Activated CD8-positive, alpha-beta T cell treated with anti-CD3 and anti-CD28 coated beads for 36 hours (primary cell): ENCODE results near the gene SDK2. TPM values are rescaled to one million over a fixed set of nuclear protein-coding genes. Genes with fewer than 3 reads are reported as not detected.

Source experiments
- ATAC-seq: fragments of 200-7000 bp; cut with Tn5 transposase; one replicate; pipeline ENCODE4 v1.10.0; 2021; ENCODE audit warnings: mild to moderate bottlenecking, moderate library complexity
- CTCF ChIA-PET: fragments of 350-600 bp; sonication (Branson Sonifier 250); formaldehyde crosslinking; loops from one replicate; lab custom pipeline; 2021; ENCODE audit warnings: antibody characterized with exemption; lab: Charles Lee
- POLR2A ChIA-PET: fragments of 350-600 bp; sonication (Branson Sonifier 250); formaldehyde crosslinking; loops from one replicate; lab custom pipeline; 2021; ENCODE audit warnings: antibody characterized with exemption; lab: Charles Lee
- DNase-seq: peaks from one replicate; pipeline ENCODE4 v3.0.0-alpha.2; 2020
- H3K27ac Mint-ChIP-seq: one replicate; pipeline ENCODE4 v1.8.0; 2021; ENCODE audit warnings: mild to moderate bottlenecking, mixed read lengths
- H3K27me3 Mint-ChIP-seq: one replicate; pipeline ENCODE4 v1.8.0; 2021; ENCODE audit warnings: mixed read lengths
- H3K36me3 Mint-ChIP-seq: one replicate; pipeline ENCODE4 v1.8.0; 2021; ENCODE audit warnings: low read depth, mixed read lengths
- H3K4me1 Mint-ChIP-seq: one replicate; pipeline ENCODE4 v1.8.0; 2021; ENCODE audit warnings: low read depth, mixed read lengths
- H3K4me3 Mint-ChIP-seq: one replicate; pipeline ENCODE4 v1.8.0; 2021; ENCODE audit warnings: mild to moderate bottlenecking, moderate library complexity, mixed read lengths
- H3K9me3 Mint-ChIP-seq: one replicate; pipeline ENCODE4 v1.8.0; 2021; ENCODE audit warnings: mixed read lengths
- intact Hi-C: fragments of 100-400 bp; cut with micrococcal nuclease; formaldehyde crosslinking; loops from one replicate; pipeline ENCODE4 v1.10.0; 2022
- total RNA-seq, 2 experiments: library from RNA; stranded (reverse); gene quantifications; one replicate each; pipeline ENCODE4 v1.2.3, GENCODE V29; 2021
- TF ChIP-seq, protein P1 (sequence below): fragments of 200-600 bp; IDR thresholded peaks from one replicate; pipeline ENCODE4 v1.8.0; 2022; ENCODE audit warnings: antibody characterized with exemption, mild to moderate bottlenecking

Gene SDK2
- total RNA-seq, 2 experiments from 2014 or later: 3.2 to 3.3 TPM

DNA sequence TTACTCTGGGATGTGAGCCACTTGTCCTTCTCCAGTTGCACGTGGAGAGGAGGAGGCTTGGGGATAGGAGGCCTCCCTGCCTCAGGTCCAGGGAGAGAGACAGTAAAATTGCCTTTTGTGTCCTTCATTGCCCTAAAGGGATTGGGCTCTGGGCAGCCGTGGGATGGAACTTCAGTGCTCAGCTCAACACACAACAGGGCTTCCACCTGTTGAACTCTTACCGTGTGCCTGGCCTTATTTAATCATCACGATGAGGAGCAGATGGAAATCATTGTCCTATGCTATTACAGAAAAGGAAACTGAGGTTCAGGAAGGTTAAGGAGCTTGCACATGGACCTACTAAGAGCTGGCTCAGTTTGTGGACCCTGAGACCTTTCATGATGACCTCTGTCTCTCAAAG lies 240.0 kb downstream of the SDK2 start:
- no peak overlapping the region for H3K27ac Mint-ChIP-seq
- TF ChIP-seq, protein P1, sequence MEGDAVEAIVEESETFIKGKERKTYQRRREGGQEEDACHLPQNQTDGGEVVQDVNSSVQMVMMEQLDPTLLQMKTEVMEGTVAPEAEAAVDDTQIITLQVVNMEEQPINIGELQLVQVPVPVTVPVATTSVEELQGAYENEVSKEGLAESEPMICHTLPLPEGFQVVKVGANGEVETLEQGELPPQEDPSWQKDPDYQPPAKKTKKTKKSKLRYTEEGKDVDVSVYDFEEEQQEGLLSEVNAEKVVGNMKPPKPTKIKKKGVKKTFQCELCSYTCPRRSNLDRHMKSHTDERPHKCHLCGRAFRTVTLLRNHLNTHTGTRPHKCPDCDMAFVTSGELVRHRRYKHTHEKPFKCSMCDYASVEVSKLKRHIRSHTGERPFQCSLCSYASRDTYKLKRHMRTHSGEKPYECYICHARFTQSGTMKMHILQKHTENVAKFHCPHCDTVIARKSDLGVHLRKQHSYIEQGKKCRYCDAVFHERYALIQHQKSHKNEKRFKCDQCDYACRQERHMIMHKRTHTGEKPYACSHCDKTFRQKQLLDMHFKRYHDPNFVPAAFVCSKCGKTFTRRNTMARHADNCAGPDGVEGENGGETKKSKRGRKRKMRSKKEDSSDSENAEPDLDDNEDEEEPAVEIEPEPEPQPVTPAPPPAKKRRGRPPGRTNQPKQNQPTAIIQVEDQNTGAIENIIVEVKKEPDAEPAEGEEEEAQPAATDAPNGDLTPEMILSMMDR: no peak
- no peak overlapping the region for H3K4me3 Mint-ChIP-seq
- POLR2A ChIA-PET: no interaction called here
- intact Hi-C loops: no loop called here
- H3K36me3 Mint-ChIP-seq: no peaks in the 10 kb centered on the region
- no peaks in the 10 kb centered on the region for H3K4me1 Mint-ChIP-seq
- ATAC-seq (no peak), DNase-seq (no peak)
- H3K27me3 Mint-ChIP-seq: no peaks in the 10 kb centered on the region
- H3K9me3 Mint-ChIP-seq: no peaks in the 10 kb centered on the region
- CTCF ChIA-PET: interaction anchor here (2.2 kb wide), 1 partner anchor 25 kb away, joined by 8 read pairs; no protein-coding TSS in a partner anchor

DNA sequence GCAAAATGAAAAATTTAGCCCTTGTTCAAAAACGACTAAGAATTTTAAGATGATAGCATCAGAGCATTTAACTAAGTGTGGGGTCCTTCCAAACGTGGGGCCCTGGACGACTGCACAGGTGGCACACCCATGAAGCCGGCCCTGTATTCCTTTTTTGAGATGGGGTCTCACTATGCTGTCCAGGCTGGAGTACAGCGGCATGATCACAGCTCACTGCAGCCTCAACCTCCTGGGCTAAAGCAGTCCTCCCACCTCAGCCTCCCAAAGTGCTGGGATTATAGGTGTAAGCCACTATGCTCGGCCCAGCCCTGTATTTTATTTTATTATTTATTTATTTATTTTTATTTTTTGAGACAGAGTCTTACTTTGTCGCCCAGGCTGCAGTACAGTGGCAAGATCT lies 241.8 kb downstream of the SDK2 start:
- CTCF ChIA-PET: no interaction called here
- POLR2A ChIA-PET: no interaction called here
- no peaks in the 10 kb centered on the region for H3K36me3 Mint-ChIP-seq
- H3K27me3 Mint-ChIP-seq: no peaks in the 10 kb centered on the region
- no peak overlapping the region for H3K4me3 Mint-ChIP-seq
- H3K9me3 Mint-ChIP-seq: no peaks in the 10 kb centered on the region
- ATAC-seq (no peak), DNase-seq (no peak)
- no peaks in the 10 kb centered on the region for H3K4me1 Mint-ChIP-seq
- no peak overlapping the region for H3K27ac Mint-ChIP-seq
- intact Hi-C loops: no loop called here
- TF ChIP-seq, protein P1: no peak

DNA sequence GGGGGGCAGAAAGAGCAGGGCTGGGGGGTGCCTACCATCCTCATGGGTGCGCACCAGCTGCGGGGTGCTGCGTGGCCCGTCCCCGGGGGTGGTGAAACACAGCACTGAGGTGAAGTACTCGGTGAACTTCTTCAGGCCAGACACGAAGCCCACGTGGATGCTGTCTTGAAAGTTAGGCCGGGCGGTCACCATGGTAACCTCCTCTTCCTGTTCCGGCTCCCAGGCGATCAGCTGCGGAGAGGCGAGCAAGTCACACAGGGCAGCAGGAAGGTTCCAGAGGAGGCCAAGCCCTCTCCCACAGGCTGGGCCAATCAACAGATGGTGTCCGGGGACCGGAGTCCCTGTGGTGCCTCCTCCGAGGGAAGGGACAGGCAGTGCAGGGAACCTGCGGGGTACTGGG lies 242.3 kb downstream of the SDK2 start:
- Mint-ChIP-seq H3K9me3 (no peaks in the 10 kb centered on the region), H3K27ac (no peak overlapping the region), H3K4me3 (no peak overlapping the region), H3K27me3 (no peaks in the 10 kb centered on the region), H3K36me3 (no peaks in the 10 kb centered on the region), H3K4me1 (no peaks in the 10 kb centered on the region)
- intact Hi-C loops: no loop called here
- POLR2A ChIA-PET: no interaction called here
- CTCF ChIA-PET: interaction anchor here (1.7 kb wide), 1 partner anchor 32 kb away, joined by 3 read pairs; no protein-coding TSS in a partner anchor
- TF ChIP-seq, protein P1: no peak
- ATAC-seq (no peak), DNase-seq (peak; percentile 23)

DNA sequence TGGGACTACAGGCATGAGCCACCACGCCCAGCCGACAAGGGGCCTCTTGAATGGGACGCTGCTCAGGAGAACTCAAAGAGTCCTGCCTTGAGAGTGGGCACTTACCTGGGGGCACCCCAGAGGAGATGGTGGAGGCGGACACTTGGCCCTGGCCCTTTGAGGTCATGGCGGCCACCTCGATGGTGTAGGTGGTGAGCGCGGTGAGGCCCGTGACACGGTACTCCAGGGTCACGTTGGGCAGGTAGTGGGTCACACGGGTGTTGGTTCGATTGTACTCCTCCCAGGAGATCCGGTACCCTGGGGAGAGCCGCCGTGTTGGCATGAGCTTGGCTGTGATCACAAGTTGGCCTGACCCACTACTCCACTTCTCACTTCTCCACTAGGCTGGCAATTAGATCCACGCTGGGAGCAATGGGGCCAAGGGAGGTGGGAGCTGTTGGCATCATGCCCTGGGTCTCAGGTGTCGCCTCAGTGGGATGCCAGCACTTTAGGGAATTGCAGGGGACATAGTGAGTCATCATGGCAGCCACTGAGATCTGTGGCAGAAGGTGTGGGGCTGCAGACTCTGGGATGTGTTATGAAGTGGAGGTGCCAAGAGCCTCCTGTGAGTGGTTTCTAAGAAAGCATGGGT lies 243.2 kb downstream of the SDK2 start:
- no peak for DNase-seq
- Mint-ChIP-seq H3K27ac (no peak overlapping the region), H3K27me3 (no peaks in the 10 kb centered on the region), H3K36me3 (no peaks in the 10 kb centered on the region), H3K9me3 (no peaks in the 10 kb centered on the region), H3K4me1 (no peaks in the 10 kb centered on the region), H3K4me3 (no peak overlapping the region)
- intact Hi-C loops: no loop called here
- POLR2A ChIA-PET: no interaction called here
- no peak for ATAC-seq
- TF ChIP-seq, protein P1: no peak
- CTCF ChIA-PET: interaction anchor here (1.7 kb wide), 1 partner anchor 31 kb away, joined by 3 read pairs; no protein-coding TSS in a partner anchor

DNA sequence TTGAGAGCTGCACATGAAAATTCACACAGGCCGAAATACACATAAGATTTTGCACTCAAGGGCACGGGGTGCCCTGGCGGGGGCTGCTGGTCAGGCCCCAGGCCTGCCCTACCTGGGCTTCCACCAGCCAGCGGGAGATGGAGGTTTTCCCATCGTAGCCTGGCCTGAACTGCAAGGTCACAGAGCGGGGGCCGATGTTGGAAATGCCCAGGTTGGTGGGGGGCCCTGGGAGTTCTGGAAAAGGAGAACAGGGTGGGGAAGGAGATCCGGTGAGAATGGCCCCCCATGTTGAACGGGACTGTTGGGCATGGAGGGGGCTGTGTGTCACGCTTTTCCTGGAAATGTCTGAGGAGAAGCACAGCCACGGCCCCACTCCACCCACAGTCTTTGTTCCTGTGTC lies 245.2 kb downstream of the SDK2 start:
- CTCF ChIA-PET: no interaction called here
- Mint-ChIP-seq H3K27ac (no peak overlapping the region), H3K4me3 (no peak overlapping the region), H3K27me3 (no peaks in the 10 kb centered on the region), H3K36me3 (no peaks in the 10 kb centered on the region), H3K9me3 (no peaks in the 10 kb centered on the region), H3K4me1 (no peaks in the 10 kb centered on the region)
- POLR2A ChIA-PET: interaction anchor here (1.2 kb wide), 1 partner anchor 9 kb away, joined by 4 read pairs; no protein-coding TSS in a partner anchor
- TF ChIP-seq, protein P1: no peak
- DNase-seq (no peak), ATAC-seq (no peak)
- intact Hi-C loops: no loop called here
